ENCODE measurements around the gene NPL.

NPL gene

GRCh38 chr1:182823220-182823619 is 33.6 kb downstream of the NPL start:
- no peak for DNase-seq

- no peak for DNase-seq
Observed at GRCh38 chr1:182826892-182827291, 37.3 kb downstream of the NPL start.

- no peak for DNase-seq
Observed at GRCh38 chr1:182829285-182829932, 39.8 kb downstream of the NPL start.

GRCh38 chr1:182833271-182833670 is 43.7 kb downstream of the NPL start:
- no peak for DNase-seq

GRCh38 chr1:182834326-182834725 is 44.8 kb downstream of the NPL start:
- DNase-seq = no peak

GRCh38 chr1:182835806-182836205 is 46.2 kb downstream of the NPL start:
- no peak for DNase-seq

GRCh38 chr1:182839209-182840066 is 49.9 kb downstream of the NPL start, which contains the start of gene DHX9:
Gene DHX9, plus strand, starts transcription at chr1:182839347. Its CDS starts 3,220 bp downstream, at chr1:182842567.
- peak; percentile 96 for DNase-seq

GRCh38 chr1:182841368-182841988 is 51.9 kb downstream of the NPL start:
- no peak for DNase-seq

- DNase-seq = no peak
Observed at GRCh38 chr1:182842265-182842664, 52.7 kb downstream of the NPL start.

- no peak for DNase-seq
Observed at GRCh38 chr1:182845379-182845778, 55.8 kb downstream of the NPL start.

GRCh38 chr1:182845894-182846293 is 56.3 kb downstream of the NPL start:
- no peak for DNase-seq

- DNase-seq = no peak
Observed at GRCh38 chr1:182847105-182847504, 57.5 kb downstream of the NPL start.

GRCh38 chr1:182848736-182849135 is 59.2 kb downstream of the NPL start:
- no peak for DNase-seq

GRCh38 chr1:182850319-182850718 is 60.7 kb downstream of the NPL start:
- no peak for DNase-seq

GRCh38 chr1:182851825-182852224 is 62.3 kb downstream of the NPL start:
- no peak for DNase-seq

GRCh38 chr1:182855911-182856310 is 66.3 kb downstream of the NPL start:
- no peak for DNase-seq

GRCh38 chr1:182857212-182857611 is 67.6 kb downstream of the NPL start:
- no peak for DNase-seq

- no peak for DNase-seq
Observed at GRCh38 chr1:182860658-182861057, 71.1 kb downstream of the NPL start.

- no peak for DNase-seq
Observed at GRCh38 chr1:182861994-182862393, 72.4 kb downstream of the NPL start.

- DNase-seq = no peak
Observed at GRCh38 chr1:182862827-182863226, 73.3 kb downstream of the NPL start.

GRCh38 chr1:182863940-182864339 is 74.4 kb downstream of the NPL start:
- no peak for DNase-seq

- DNase-seq = no peak
Observed at GRCh38 chr1:182867861-182868260, 78.3 kb downstream of the NPL start.

- DNase-seq = no peak
Observed at GRCh38 chr1:182869241-182869666, 79.7 kb downstream of the NPL start.

GRCh38 chr1:182872881-182873280 is 83.3 kb downstream of the NPL start:
- no peak for DNase-seq

All from NCI-H146 (cell line).